ENCODE measurements around the gene C2CD3.
"Not testable (repeated sequence)": the region's sequence is repeated elsewhere in the genome, so short reads cannot be mapped to it uniquely, and the experiment has no call there.

C2CD3 gene

GRCh38 chr11:73989156-73989555, 181.6 kb downstream of the C2CD3 start:
- H3K4me3 ChIP-seq (ENCODE audit: low read depth, low read length): no peak overlapping the region
- no peak for TF ChIP-seq CTCF (IDR thresholded peaks at IDR 0.05; ENCODE audit: low read depth, low read length)

- TF ChIP-seq CTCF (IDR thresholded peaks at IDR 0.05; ENCODE audit: low read depth, low read length): no peak
- H3K4me3 ChIP-seq (ENCODE audit: low read depth, low read length): no peak overlapping the region
Measured at GRCh38 chr11:73988227-73988626, 182.6 kb downstream of the C2CD3 start.

- H3K4me3 ChIP-seq (ENCODE audit: low read depth, low read length): not testable (repeated sequence)
Measured at GRCh38 chr11:73985661-73986060, 185.1 kb downstream of the C2CD3 start.

- peak overlapping the region; percentile 74 for H3K4me3 ChIP-seq (ENCODE audit: low read depth, low read length)
- TF ChIP-seq CTCF (IDR thresholded peaks at IDR 0.05; ENCODE audit: low read depth, low read length): no peak
Measured at GRCh38 chr11:73983741-73984538, 186.9 kb downstream of the C2CD3 start.

- no peak for TF ChIP-seq CTCF (IDR thresholded peaks at IDR 0.05; ENCODE audit: low read depth, low read length)
Measured at GRCh38 chr11:73982990-73983740, 187.6 kb downstream of the C2CD3 start.

GRCh38 chr11:73982595-73982989, 188.2 kb downstream of the C2CD3 start, which contains the start of gene UCP2:
TSS of gene UCP2 (minus strand) at chr11:73982843. CDS start at chr11:73978378, 4,465 bp downstream.
- no peak for TF ChIP-seq CTCF (IDR thresholded peaks at IDR 0.05; ENCODE audit: low read depth, low read length)
- peak within 1 kb of the TSS; percentile 74 for H3K4me3 ChIP-seq (ENCODE audit: low read depth, low read length)

More at GRCh38 chr11:73982990-73983740, 187.6 kb downstream of the C2CD3 start:
- peak overlapping the region; percentile 74 for H3K4me3 ChIP-seq (ENCODE audit: low read depth, low read length)

GRCh38 chr11:73981051-73981805, 189.6 kb downstream of the C2CD3 start:
- TF ChIP-seq CTCF (IDR thresholded peaks at IDR 0.05; ENCODE audit: low read depth, low read length): no peak
- H3K4me3 ChIP-seq (ENCODE audit: low read depth, low read length): no peak overlapping the region

Measured in WI38 (cell line).